ENCODE results near the gene IRF2.

IRF2 gene

GRCh38 chr4:184408684-184409081 is 65.7 kb downstream of the IRF2 start:
- no peaks in the 10 kb centered on the region for H3K4me1 ChIP-seq (ENCODE audit: insufficient read depth, low read length)
- H3K9me3 ChIP-seq (ENCODE audit: insufficient read depth, low read length, severe bottlenecking), result no peaks in the 10 kb centered on the region
- H3K27ac ChIP-seq (ENCODE audit: low read length), result no peak overlapping the region
- no peak overlapping the region for H2AFZ ChIP-seq (ENCODE audit: low read depth, low read length)
- H3K4me2 ChIP-seq (ENCODE audit: insufficient read depth, low read length), result no peak overlapping the region
- DNase-seq (no peak), ATAC-seq (ENCODE audit: insufficient read depth, low read depth) (no peak)
- no peaks in the 10 kb centered on the region for H4K20me1 ChIP-seq (ENCODE audit: insufficient read depth, low read length)
- no peak for TF ChIP-seq EZH2 (IDR thresholded peaks at IDR 0.05; ENCODE audit: borderline replicate concordance, low read depth, low read length, severe bottlenecking)
- TF ChIP-seq, protein P1, sequence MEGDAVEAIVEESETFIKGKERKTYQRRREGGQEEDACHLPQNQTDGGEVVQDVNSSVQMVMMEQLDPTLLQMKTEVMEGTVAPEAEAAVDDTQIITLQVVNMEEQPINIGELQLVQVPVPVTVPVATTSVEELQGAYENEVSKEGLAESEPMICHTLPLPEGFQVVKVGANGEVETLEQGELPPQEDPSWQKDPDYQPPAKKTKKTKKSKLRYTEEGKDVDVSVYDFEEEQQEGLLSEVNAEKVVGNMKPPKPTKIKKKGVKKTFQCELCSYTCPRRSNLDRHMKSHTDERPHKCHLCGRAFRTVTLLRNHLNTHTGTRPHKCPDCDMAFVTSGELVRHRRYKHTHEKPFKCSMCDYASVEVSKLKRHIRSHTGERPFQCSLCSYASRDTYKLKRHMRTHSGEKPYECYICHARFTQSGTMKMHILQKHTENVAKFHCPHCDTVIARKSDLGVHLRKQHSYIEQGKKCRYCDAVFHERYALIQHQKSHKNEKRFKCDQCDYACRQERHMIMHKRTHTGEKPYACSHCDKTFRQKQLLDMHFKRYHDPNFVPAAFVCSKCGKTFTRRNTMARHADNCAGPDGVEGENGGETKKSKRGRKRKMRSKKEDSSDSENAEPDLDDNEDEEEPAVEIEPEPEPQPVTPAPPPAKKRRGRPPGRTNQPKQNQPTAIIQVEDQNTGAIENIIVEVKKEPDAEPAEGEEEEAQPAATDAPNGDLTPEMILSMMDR (IDR thresholded peaks at IDR 0.05; ENCODE audit: borderline replicate concordance, extremely low read depth, low read length, poor library complexity, severe bottlenecking), result no peak
- no peaks in the 10 kb centered on the region for H3K27me3 ChIP-seq (ENCODE audit: insufficient read depth, low read length, poor library complexity)
- no peak overlapping the region for H3K4me3 ChIP-seq (ENCODE audit: low read depth in 1 of 2, low read length in 2 of 2)
- no peaks in the 10 kb centered on the region for H3K79me2 ChIP-seq (ENCODE audit: insufficient read depth, low read length)
- no peak overlapping the region for H3K9ac ChIP-seq (ENCODE audit: low read depth, low read length)
- peaks cover 59% of the 10 kb centered on the region for H3K36me3 ChIP-seq (ENCODE audit: insufficient read depth, low read length)

GRCh38 chr4:184408021-184408683 is 66.2 kb downstream of the IRF2 start:
- Histone ChIP-seq H3K4me2 (ENCODE audit: insufficient read depth, low read length) (no peak overlapping the region), H4K20me1 (ENCODE audit: insufficient read depth, low read length) (no peaks in the 10 kb centered on the region), H3K36me3 (ENCODE audit: insufficient read depth, low read length) (peaks cover 59% of the 10 kb centered on the region), H3K9ac (ENCODE audit: low read depth, low read length) (no peak overlapping the region), H3K4me1 (ENCODE audit: insufficient read depth, low read length) (no peaks in the 10 kb centered on the region), H2AFZ (ENCODE audit: low read depth, low read length) (no peak overlapping the region), H3K79me2 (ENCODE audit: insufficient read depth, low read length) (no peaks in the 10 kb centered on the region), H3K4me3 (ENCODE audit: low read depth in 1 of 2, low read length in 2 of 2) (no peak overlapping the region), H3K27me3 (ENCODE audit: insufficient read depth, low read length, poor library complexity) (no peaks in the 10 kb centered on the region), H3K9me3 (ENCODE audit: insufficient read depth, low read length, severe bottlenecking) (no peaks in the 10 kb centered on the region), H3K27ac (ENCODE audit: low read length) (no peak overlapping the region)
- ATAC-seq (ENCODE audit: insufficient read depth, low read depth) (no peak), DNase-seq (no peak)
- no peak for TF ChIP-seq EZH2 (IDR thresholded peaks at IDR 0.05; ENCODE audit: borderline replicate concordance, low read depth, low read length, severe bottlenecking)
- TF ChIP-seq, protein P1 (IDR thresholded peaks at IDR 0.05; ENCODE audit: borderline replicate concordance, extremely low read depth, low read length, poor library complexity, severe bottlenecking), result no peak

GRCh38 chr4:184406958-184407391 is 67.4 kb downstream of the IRF2 start:
- no peak for DNase-seq
- Histone ChIP-seq H2AFZ (ENCODE audit: low read depth, low read length) (no peak overlapping the region), H3K4me3 (ENCODE audit: low read depth in 1 of 2, low read length in 2 of 2) (no peak overlapping the region), H3K79me2 (ENCODE audit: insufficient read depth, low read length) (no peaks in the 10 kb centered on the region), H3K4me1 (ENCODE audit: insufficient read depth, low read length) (no peaks in the 10 kb centered on the region), H3K36me3 (ENCODE audit: insufficient read depth, low read length) (peaks cover 55% of the 10 kb centered on the region), H3K27ac (ENCODE audit: low read length) (no peak overlapping the region), H3K9me3 (ENCODE audit: insufficient read depth, low read length, severe bottlenecking) (no peaks in the 10 kb centered on the region), H3K27me3 (ENCODE audit: insufficient read depth, low read length, poor library complexity) (no peaks in the 10 kb centered on the region), H3K9ac (ENCODE audit: low read depth, low read length) (no peak overlapping the region), H4K20me1 (ENCODE audit: insufficient read depth, low read length) (no peaks in the 10 kb centered on the region), H3K4me2 (ENCODE audit: insufficient read depth, low read length) (no peak overlapping the region)
- ATAC-seq (ENCODE audit: insufficient read depth, low read depth), result no peak
- TF ChIP-seq EZH2 (IDR thresholded peaks at IDR 0.05; ENCODE audit: borderline replicate concordance, low read depth, low read length, severe bottlenecking), result no peak
- TF ChIP-seq, protein P1 (IDR thresholded peaks at IDR 0.05; ENCODE audit: borderline replicate concordance, extremely low read depth, low read length, poor library complexity, severe bottlenecking), result no peak

All from DND-41 (cell line).